ENCODE data around the gene MFGE8. TPM values are rescaled to one million over a fixed set of nuclear protein-coding genes. Genes with fewer than 3 reads are reported as not detected.

MFGE8 gene
- total RNA-seq, 1 donor from 2014 or later = 259 TPM

GRCh38 chr15:88908123-88908522, 5.1 kb downstream of the MFGE8 start:
- Mint-ChIP-seq H3K27me3 (ENCODE audit: unreplicated experiment) (no peaks in the 10 kb centered on the region), H3K9me3 (ENCODE audit: unreplicated experiment) (no peaks in the 10 kb centered on the region), H3K36me3 (ENCODE audit: unreplicated experiment) (peaks cover 25% of the 10 kb centered on the region), H3K27ac (ENCODE audit: unreplicated experiment) (no peak overlapping the region), H3K4me3 (ENCODE audit: unreplicated experiment) (no peak overlapping the region), H3K4me1 (ENCODE audit: unreplicated experiment) (peaks cover 37% of the 10 kb centered on the region)
- no peak for DNase-seq (ENCODE audit: extremely low spot score, unreplicated experiment)
- no peak for TF ChIP-seq CTCF (IDR thresholded peaks at IDR 0.05)

- H3K4me3 Mint-ChIP-seq (ENCODE audit: unreplicated experiment) = no peak overlapping the region
- peaks cover 26% of the 10 kb centered on the region for H3K36me3 Mint-ChIP-seq (ENCODE audit: unreplicated experiment)
Measured at GRCh38 chr15:88907111-88907510, 6.1 kb downstream of the MFGE8 start.

GRCh38 chr15:88906551-88906950, 6.6 kb downstream of the MFGE8 start:
- TF ChIP-seq CTCF (IDR thresholded peaks at IDR 0.05) = no peak
- Mint-ChIP-seq H3K27ac (ENCODE audit: unreplicated experiment) (no peak overlapping the region), H3K36me3 (ENCODE audit: unreplicated experiment) (peaks cover 28% of the 10 kb centered on the region), H3K9me3 (ENCODE audit: unreplicated experiment) (no peaks in the 10 kb centered on the region), H3K4me1 (ENCODE audit: unreplicated experiment) (peaks cover 32% of the 10 kb centered on the region), H3K4me3 (ENCODE audit: unreplicated experiment) (no peak overlapping the region), H3K27me3 (ENCODE audit: unreplicated experiment) (no peaks in the 10 kb centered on the region)
- DNase-seq (ENCODE audit: extremely low spot score, unreplicated experiment) = no peak

More at GRCh38 chr15:88907111-88907510, 6.1 kb downstream of the MFGE8 start:
- TF ChIP-seq CTCF (IDR thresholded peaks at IDR 0.05) = no peak
- DNase-seq (ENCODE audit: extremely low spot score, unreplicated experiment) = no peak
- H3K27ac Mint-ChIP-seq (ENCODE audit: unreplicated experiment) = no peak overlapping the region
- H3K4me1 Mint-ChIP-seq (ENCODE audit: unreplicated experiment) = peaks cover 33% of the 10 kb centered on the region
- H3K27me3 Mint-ChIP-seq (ENCODE audit: unreplicated experiment) = no peaks in the 10 kb centered on the region
- H3K9me3 Mint-ChIP-seq (ENCODE audit: unreplicated experiment) = no peaks in the 10 kb centered on the region

GRCh38 chr15:88906130-88906529, 7.0 kb downstream of the MFGE8 start:
- peaks cover 30% of the 10 kb centered on the region for H3K4me1 Mint-ChIP-seq (ENCODE audit: unreplicated experiment)

GRCh38 chr15:88905576-88905975, 7.6 kb downstream of the MFGE8 start:
- no peak for DNase-seq (ENCODE audit: extremely low spot score, unreplicated experiment)
- Mint-ChIP-seq H3K27me3 (ENCODE audit: unreplicated experiment) (no peaks in the 10 kb centered on the region), H3K4me3 (ENCODE audit: unreplicated experiment) (no peak overlapping the region), H3K36me3 (ENCODE audit: unreplicated experiment) (peaks cover 28% of the 10 kb centered on the region), H3K27ac (ENCODE audit: unreplicated experiment) (no peak overlapping the region), H3K4me1 (ENCODE audit: unreplicated experiment) (peaks cover 30% of the 10 kb centered on the region), H3K9me3 (ENCODE audit: unreplicated experiment) (no peaks in the 10 kb centered on the region)
- no peak for TF ChIP-seq CTCF (IDR thresholded peaks at IDR 0.05)

More at GRCh38 chr15:88906130-88906529, 7.0 kb downstream of the MFGE8 start:
- no peaks in the 10 kb centered on the region for H3K9me3 Mint-ChIP-seq (ENCODE audit: unreplicated experiment)
- no peak for TF ChIP-seq CTCF (IDR thresholded peaks at IDR 0.05)
- DNase-seq (ENCODE audit: extremely low spot score, unreplicated experiment) = no peak
- no peak overlapping the region for H3K27ac Mint-ChIP-seq (ENCODE audit: unreplicated experiment)
- no peaks in the 10 kb centered on the region for H3K27me3 Mint-ChIP-seq (ENCODE audit: unreplicated experiment)
- no peak overlapping the region for H3K4me3 Mint-ChIP-seq (ENCODE audit: unreplicated experiment)
- peaks cover 28% of the 10 kb centered on the region for H3K36me3 Mint-ChIP-seq (ENCODE audit: unreplicated experiment)
